Right kidney (tissue), 1 donor: ENCODE results near the gene SCG5.

ENCODE experiments used
- DNase-seq: peaks from one replicate; pipeline ENCODE4 v3.0.0-alpha.2; 2016

SCG5 gene

DNA sequence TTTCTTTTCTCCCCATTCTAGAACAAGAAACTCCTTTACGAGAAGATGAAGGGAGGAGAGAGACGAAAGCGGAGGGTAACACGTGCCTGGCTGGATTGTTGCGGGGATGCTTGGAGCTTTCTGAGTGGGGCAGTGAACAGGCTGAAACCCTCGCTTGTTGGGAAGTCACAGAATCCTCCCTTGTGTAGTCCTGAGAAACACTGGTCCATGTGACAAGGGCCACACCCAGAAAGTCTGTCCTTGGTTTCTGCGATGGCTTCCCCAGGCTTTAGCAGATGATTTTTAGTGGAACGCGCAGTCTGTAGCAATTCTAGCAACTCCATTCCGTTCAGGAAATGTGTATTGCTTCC is 50.2 kb downstream of the SCG5 start:
- DNase-seq, result no peak

DNA sequence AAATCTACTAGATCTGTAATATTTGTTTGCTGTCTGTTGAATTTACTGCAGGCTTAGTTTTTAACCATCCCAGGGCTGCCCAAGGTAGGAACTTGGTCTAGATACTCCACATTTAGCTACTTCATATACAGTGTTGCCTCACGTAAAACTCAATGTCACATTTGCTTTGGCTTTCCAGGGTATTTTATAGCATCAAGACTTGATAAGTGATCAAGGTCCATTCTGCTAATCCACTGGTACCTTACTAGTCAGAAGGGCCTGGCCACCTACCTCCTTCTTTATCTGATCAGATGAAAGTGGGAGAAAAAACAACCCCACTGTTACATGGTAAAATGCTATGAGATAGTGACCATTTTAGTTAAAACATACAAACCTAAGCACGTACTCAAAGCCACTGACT is 50.8 kb downstream of the SCG5 start:
- no peak for DNase-seq

GRCh38 chr15:32694222-32694983 is 52.9 kb downstream of the SCG5 start:
- no peak for DNase-seq

DNA sequence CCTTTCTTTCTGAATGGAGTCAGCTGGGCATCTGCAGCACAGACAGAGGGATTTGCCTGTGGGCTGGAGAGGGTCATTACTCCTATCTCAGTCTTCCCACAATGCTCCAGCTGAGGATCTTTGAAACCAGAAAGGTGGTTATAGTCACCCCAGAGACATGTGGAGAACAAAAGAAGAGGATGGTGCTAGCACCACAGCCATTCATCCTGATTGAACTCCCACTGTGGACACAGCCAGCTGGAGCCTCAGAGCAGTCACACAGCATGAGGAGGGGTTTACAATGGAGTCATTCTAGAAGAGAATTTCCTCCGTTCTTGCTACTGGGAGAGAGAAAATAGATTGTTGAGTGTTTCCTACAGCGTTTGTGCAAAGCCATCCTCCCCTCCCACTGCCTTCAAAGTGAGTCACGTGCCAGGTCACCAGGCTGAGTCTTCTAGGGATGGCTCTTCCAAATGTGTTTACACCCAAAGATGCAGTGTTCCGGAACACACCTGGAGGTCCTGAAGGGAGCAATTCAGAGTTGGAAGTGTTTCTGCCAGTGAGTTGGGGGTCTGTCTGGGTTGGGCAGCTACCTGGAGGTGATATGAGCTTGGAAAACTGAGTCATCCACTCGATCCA is 57.4 kb downstream of the SCG5 start:
- no peak for DNase-seq

GRCh38 chr15:32700501-32701150 is 59.1 kb downstream of the SCG5 start:
- DNase-seq, result no peak

- DNase-seq, result no peak
These were observed 60.4 kb downstream of the SCG5 start for GRCh38 chr15:32701863-32702262.

GRCh38 chr15:32704395-32704981 is 63.0 kb downstream of the SCG5 start:
- DNase-seq, result no peak

GRCh38 chr15:32705446-32705845 is 63.9 kb downstream of the SCG5 start:
- no peak for DNase-seq

DNA sequence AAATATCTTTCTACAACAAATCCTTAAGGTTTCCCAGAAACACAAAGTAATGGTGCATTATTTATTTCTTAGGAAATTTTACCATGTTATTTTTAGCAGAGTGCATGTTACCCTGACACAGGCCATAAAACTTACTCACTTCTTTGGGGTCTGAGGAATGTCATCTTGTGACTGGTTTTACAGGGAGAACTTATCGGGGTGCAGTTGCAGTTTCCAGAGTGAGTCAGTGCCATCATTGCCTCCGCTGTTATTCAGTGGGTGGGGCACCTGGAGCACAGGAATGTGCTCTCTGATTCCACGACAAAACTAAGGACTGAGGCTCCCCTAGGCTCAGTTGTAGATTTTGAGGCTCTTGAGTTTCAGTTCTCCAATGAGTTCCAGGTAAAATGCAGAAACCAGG is 65.2 kb downstream of the SCG5 start:
- no peak for DNase-seq

- DNase-seq, result no peak
These were observed 65.9 kb downstream of the SCG5 start for GRCh38 chr15:32707436-32707835.

- no peak for DNase-seq
These were observed 68.0 kb downstream of the SCG5 start for GRCh38 chr15:32709295-32710033.

DNA sequence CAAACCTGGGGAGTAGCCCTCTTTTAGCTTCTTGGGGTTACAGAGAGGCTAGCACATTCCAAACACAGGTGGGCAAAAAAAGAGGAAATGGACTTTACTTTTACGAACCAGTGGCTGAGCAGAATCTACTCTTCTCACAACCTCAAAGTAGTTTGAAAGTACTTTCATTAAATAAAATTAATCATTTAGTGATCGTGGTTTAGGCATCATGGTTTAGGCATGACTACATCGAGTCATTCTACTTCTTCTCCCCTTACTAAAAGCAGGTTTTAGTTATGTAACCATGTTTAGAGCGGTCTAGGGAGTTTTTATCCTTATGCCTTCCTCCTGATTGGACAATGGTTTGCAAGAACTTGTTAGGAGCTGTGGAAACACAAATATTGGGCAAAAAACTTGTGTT is 73.8 kb downstream of the SCG5 start:
- no peak for DNase-seq

GRCh38 chr15:32716216-32716914 is 74.9 kb downstream of the SCG5 start:
- peak; percentile 44 for DNase-seq

- no peak for DNase-seq
These were observed 75.5 kb downstream of the SCG5 start for GRCh38 chr15:32716915-32717425.

- peak; percentile 73 for DNase-seq
These were observed 76.1 kb downstream of the SCG5 start, which contains the start of gene GREM1 for GRCh38 chr15:32717426-32718226. Gene GREM1, plus strand, starts transcription at chr15:32718004. Its CDS starts 12,687 bp downstream, at chr15:32730691.

GRCh38 chr15:32718227-32718820 is 76.8 kb downstream of the SCG5 start:
- peak; percentile 78 for DNase-seq

GRCh38 chr15:32718821-32719716 is 77.6 kb downstream of the SCG5 start:
- peak; percentile 74 for DNase-seq

DNA sequence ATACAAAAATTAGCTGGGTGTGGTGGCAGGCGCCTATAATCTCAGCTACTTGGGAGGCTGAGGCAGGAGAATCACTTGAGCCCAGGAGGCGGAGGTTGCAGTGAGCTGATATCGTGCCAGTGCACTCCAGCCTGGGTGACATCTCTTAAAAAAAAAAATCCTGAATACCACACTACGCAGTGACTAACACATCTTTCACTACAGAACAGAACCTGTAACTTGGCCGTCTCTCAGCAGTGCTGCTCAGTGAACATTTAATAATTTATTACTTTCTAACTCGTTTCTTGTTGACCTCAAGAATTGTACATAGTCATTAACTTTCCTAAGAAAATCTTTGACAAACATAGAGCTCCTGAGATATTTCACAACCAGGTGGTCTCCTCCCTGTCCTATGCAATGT is 80.1 kb downstream of the SCG5 start:
- no peak for DNase-seq

DNA sequence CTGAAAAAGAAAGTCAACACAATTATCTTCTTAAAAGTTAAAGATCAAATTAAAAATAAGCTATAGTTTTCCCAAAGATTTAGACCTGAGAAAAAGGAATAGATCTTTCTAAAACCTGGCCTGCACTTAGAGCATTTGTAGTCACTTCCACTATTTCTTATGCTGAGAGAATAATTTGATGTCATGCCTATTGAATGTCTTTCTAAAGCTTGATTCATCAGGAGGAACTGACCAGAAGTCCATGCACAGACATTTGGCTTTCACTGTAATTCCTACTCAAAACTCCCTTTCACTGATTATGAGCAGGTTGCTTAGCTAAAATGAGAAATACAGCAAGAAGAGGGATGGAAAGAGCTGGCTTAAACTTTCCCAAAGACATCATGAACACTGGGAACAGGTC is 80.6 kb downstream of the SCG5 start:
- DNase-seq, result no peak
